ENCODE measurements around the gene PTRH2.

PTRH2 gene

DNA sequence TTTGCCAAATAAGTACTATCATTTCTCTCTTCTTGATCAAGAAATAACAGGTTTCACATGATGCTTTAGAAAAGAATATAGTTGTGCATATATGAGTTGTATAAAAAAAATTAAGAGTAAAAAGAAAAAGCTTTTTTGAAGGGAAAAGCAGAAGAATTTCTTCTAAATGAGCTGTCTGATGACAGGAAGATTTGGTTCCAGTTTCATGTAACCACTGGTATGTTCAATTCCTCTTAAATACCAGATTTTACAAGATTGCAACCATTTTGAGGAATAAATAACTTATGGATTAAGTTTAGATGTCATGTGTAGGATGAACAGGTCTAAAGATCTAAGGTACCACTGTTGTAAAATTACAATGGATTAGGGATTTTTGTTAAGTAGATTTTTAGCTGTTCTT is 45.2 kb upstream of the PTRH2 start:
- no peaks in the 10 kb centered on the region for H4K20me1 ChIP-seq (ENCODE audit: insufficient read depth, low read length)
- H3K4me2 ChIP-seq (ENCODE audit: low read length): no peak overlapping the region
- H3K36me3 ChIP-seq (ENCODE audit: insufficient read depth, low read length): no peaks in the 10 kb centered on the region
- no peaks in the 10 kb centered on the region for H3K27me3 ChIP-seq (ENCODE audit: insufficient read depth, low read length)
- peak overlapping the region; percentile 50 for H3K27ac ChIP-seq (ENCODE audit: low read depth, low read length, poor library complexity, severe bottlenecking)
- 0 out of 2 replicates have a peak, but pooled peaks cover 10% of the 10 kb centered on the region for H3F3A ChIP-seq (ENCODE audit: insufficient read depth, low read length)
- no peaks in the 10 kb centered on the region for H3K9me2 ChIP-seq (ENCODE audit: low read depth, low read length)
- no peak overlapping the region for H3K4me3 ChIP-seq (ENCODE audit: low read depth, low read length, poor library complexity, severe bottlenecking)
- H3K9ac ChIP-seq (ENCODE audit: low read length): no peak overlapping the region
- H2AFZ ChIP-seq (ENCODE audit: low read length): no peak overlapping the region
- TF ChIP-seq, protein P1, sequence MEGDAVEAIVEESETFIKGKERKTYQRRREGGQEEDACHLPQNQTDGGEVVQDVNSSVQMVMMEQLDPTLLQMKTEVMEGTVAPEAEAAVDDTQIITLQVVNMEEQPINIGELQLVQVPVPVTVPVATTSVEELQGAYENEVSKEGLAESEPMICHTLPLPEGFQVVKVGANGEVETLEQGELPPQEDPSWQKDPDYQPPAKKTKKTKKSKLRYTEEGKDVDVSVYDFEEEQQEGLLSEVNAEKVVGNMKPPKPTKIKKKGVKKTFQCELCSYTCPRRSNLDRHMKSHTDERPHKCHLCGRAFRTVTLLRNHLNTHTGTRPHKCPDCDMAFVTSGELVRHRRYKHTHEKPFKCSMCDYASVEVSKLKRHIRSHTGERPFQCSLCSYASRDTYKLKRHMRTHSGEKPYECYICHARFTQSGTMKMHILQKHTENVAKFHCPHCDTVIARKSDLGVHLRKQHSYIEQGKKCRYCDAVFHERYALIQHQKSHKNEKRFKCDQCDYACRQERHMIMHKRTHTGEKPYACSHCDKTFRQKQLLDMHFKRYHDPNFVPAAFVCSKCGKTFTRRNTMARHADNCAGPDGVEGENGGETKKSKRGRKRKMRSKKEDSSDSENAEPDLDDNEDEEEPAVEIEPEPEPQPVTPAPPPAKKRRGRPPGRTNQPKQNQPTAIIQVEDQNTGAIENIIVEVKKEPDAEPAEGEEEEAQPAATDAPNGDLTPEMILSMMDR (IDR thresholded peaks at IDR 0.05; ENCODE audit: low read length): no peak
- no peak for TF ChIP-seq EZH2 (IDR thresholded peaks at IDR 0.05; ENCODE audit: borderline replicate concordance, low read length)
- H3K4me1 ChIP-seq (ENCODE audit: insufficient read depth, low read length, severe bottlenecking): peaks cover 21% of the 10 kb centered on the region
- H3K79me2 ChIP-seq (ENCODE audit: insufficient read depth, low read length): no peaks in the 10 kb centered on the region
- no peaks in the 10 kb centered on the region for H3K9me3 ChIP-seq (ENCODE audit: low read length)

DNA sequence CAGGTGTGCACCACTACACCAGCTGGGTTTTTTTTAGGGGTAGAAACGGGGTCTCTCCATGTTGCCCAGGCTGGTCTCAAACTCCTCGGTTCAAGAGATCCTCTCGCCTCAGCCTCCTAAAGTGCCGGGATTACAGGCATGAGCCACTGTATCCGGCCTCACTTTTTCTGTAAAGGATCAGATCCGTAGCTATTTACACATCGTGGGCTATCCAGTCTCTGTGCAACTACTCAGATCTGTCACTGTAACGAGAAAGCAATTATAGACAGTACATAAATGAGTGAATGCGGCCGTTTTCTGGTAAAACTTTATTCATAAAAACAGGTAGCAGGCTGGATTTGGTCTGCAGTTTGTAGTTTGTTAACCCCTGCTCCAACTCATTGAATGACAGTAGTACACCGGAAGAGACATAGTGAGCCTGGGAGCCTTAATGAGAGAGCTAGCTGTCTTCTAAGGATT is 44.8 kb upstream of the PTRH2 start:
- no peaks in the 10 kb centered on the region for H3K27me3 ChIP-seq (ENCODE audit: insufficient read depth, low read length)
- no peaks in the 10 kb centered on the region for H3K9me3 ChIP-seq (ENCODE audit: low read length)
- H2AFZ ChIP-seq (ENCODE audit: low read length): no peak overlapping the region
- H3F3A ChIP-seq (ENCODE audit: insufficient read depth, low read length): 0 out of 2 replicates have a peak, but pooled peaks cover 10% of the 10 kb centered on the region
- H3K79me2 ChIP-seq (ENCODE audit: insufficient read depth, low read length): no peaks in the 10 kb centered on the region
- no peak overlapping the region for H3K4me2 ChIP-seq (ENCODE audit: low read length)
- H3K4me3 ChIP-seq (ENCODE audit: low read depth, low read length, poor library complexity, severe bottlenecking): no peak overlapping the region
- no peak overlapping the region for H3K9ac ChIP-seq (ENCODE audit: low read length)
- H3K9me2 ChIP-seq (ENCODE audit: low read depth, low read length): no peaks in the 10 kb centered on the region
- H3K36me3 ChIP-seq (ENCODE audit: insufficient read depth, low read length): no peaks in the 10 kb centered on the region
- no peaks in the 10 kb centered on the region for H4K20me1 ChIP-seq (ENCODE audit: insufficient read depth, low read length)
- TF ChIP-seq EZH2 (IDR thresholded peaks at IDR 0.05; ENCODE audit: borderline replicate concordance, low read length): no peak
- TF ChIP-seq, protein P1 (IDR thresholded peaks at IDR 0.05; ENCODE audit: low read length): no peak
- peaks cover 23% of the 10 kb centered on the region for H3K4me1 ChIP-seq (ENCODE audit: insufficient read depth, low read length, severe bottlenecking)
- peak overlapping the region; percentile 50 for H3K27ac ChIP-seq (ENCODE audit: low read depth, low read length, poor library complexity, severe bottlenecking)

DNA sequence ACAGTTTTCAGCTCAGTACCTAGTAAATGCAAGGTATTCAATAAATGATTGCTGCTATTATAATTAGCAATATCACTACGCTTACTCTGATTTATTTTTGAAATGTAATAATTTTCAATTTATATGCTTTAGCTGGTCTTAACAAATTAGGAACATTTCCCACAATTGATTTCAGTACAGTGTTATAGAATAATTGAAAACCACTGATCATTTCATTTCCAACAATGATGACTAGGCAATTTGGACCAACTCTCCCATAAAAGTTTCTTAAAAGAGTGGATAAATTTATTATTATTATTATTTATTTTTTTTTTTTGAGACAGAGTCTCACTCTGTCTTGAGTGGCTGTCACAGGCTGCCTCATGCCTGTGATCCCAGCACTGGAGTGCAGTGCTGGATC is 41.4 kb upstream of the PTRH2 start:
- H3K9ac ChIP-seq (ENCODE audit: low read length): no peak overlapping the region
- no peak overlapping the region for H3K27ac ChIP-seq (ENCODE audit: low read depth, low read length, poor library complexity, severe bottlenecking)
- H3K36me3 ChIP-seq (ENCODE audit: insufficient read depth, low read length): no peaks in the 10 kb centered on the region
- H3K4me2 ChIP-seq (ENCODE audit: low read length): no peak overlapping the region
- TF ChIP-seq, protein P1 (IDR thresholded peaks at IDR 0.05; ENCODE audit: low read length): no peak
- TF ChIP-seq EZH2 (IDR thresholded peaks at IDR 0.05; ENCODE audit: borderline replicate concordance, low read length): no peak
- H3K79me2 ChIP-seq (ENCODE audit: insufficient read depth, low read length): no peaks in the 10 kb centered on the region
- no peaks in the 10 kb centered on the region for H3K9me2 ChIP-seq (ENCODE audit: low read depth, low read length)
- no peak overlapping the region for H3K4me3 ChIP-seq (ENCODE audit: low read depth, low read length, poor library complexity, severe bottlenecking)
- no peaks in the 10 kb centered on the region for H4K20me1 ChIP-seq (ENCODE audit: insufficient read depth, low read length)
- H3K27me3 ChIP-seq (ENCODE audit: insufficient read depth, low read length): no peaks in the 10 kb centered on the region
- H3K9me3 ChIP-seq (ENCODE audit: low read length): no peaks in the 10 kb centered on the region
- peaks cover 24% of the 10 kb centered on the region for H3K4me1 ChIP-seq (ENCODE audit: insufficient read depth, low read length, severe bottlenecking)
- no peak overlapping the region for H2AFZ ChIP-seq (ENCODE audit: low read length)
- H3F3A ChIP-seq (ENCODE audit: insufficient read depth, low read length): 0 out of 2 replicates have a peak, but pooled peaks cover 8% of the 10 kb centered on the region

Measured in OCI-LY1 (cell line).